Glomerular endothelial cell (primary cell): ENCODE data around the gene KRT35. TPM values are rescaled to one million over a fixed set of nuclear protein-coding genes. Genes with fewer than 3 reads are reported as not detected.

Experiments used
- DNase-seq: peaks from one replicate; pipeline ENCODE4 v3.0.0-alpha.2; 2011; ENCODE audit warnings: low read depth, low spot score; ENCODE audit errors: extremely low read depth
- total RNA-seq: library from RNA; depleted of rRNA; stranded (reverse); fragments of >200 nt; gene quantifications from 2 replicates; pipeline ENCODE4 v1.2.3, GENCODE V29; 2015

The KRT35 gene
- total RNA-seq, 1 donor from 2014 or later = not detected

- no peak for DNase-seq
These were observed 52.2 kb downstream of the KRT35 start for GRCh38 chr17:41428591-41429291.

Other genes with a start within 250 kb of the KRT35 start
- not detected in 2 replicates for gene KRTAP9-3, start 248.7 kb downstream of the KRT35 start, total RNA-seq
- gene KRTAP9-8, start 243.2 kb downstream of the KRT35 start, total RNA-seq = not detected in 2 replicates
- gene KRTAP9-4, start 231.5 kb downstream of the KRT35 start, total RNA-seq = not detected in 2 replicates
- not detected in 2 replicates for gene KRTAP9-9, start 225.8 kb downstream of the KRT35 start, total RNA-seq
- gene KRTAP9-6, start 215.8 kb downstream of the KRT35 start, total RNA-seq = not detected in 2 replicates
- gene KRTAP9-7, start 205.5 kb downstream of the KRT35 start, total RNA-seq = not detected in 2 replicates
- not detected in 2 replicates for gene KRTAP29-1, start 178.3 kb downstream of the KRT35 start, total RNA-seq
- not detected in 2 replicates for gene KRTAP16-1, start 171.8 kb downstream of the KRT35 start, total RNA-seq
- not detected in 2 replicates for gene KRTAP17-1, start 165.4 kb downstream of the KRT35 start, total RNA-seq
- not detected in 2 replicates for gene KRT33A, start 130.3 kb downstream of the KRT35 start, total RNA-seq
- not detected in 2 replicates for gene KRT33B, start 111.3 kb downstream of the KRT35 start, total RNA-seq
- gene KRT34, start 98.8 kb downstream of the KRT35 start, total RNA-seq = 0.35 TPM in 1 of 2 replicates, not detected in the other
- not detected in 2 replicates for gene KRT31, start 83.5 kb downstream of the KRT35 start, total RNA-seq
- gene KRT37, start 56.6 kb downstream of the KRT35 start, total RNA-seq = not detected in 2 replicates
- not detected in 2 replicates for gene KRT38, start 40.2 kb downstream of the KRT35 start, total RNA-seq
- gene KRT32, start 13.8 kb downstream of the KRT35 start, total RNA-seq = not detected in 2 replicates
- gene KRT36, start 8.8 kb upstream of the KRT35 start, total RNA-seq = not detected in 2 replicates
- gene KRT13, start 24.5 kb upstream of the KRT35 start, total RNA-seq = not detected in 2 replicates
- gene KRT15, start 37.7 kb upstream of the KRT35 start, total RNA-seq = 3.4 and 11.4 TPM in 2 replicates
- 23.7 and 211 TPM in 2 replicates for gene KRT19, start 47.2 kb upstream of the KRT35 start, total RNA-seq
- gene KRT9, start 90.9 kb upstream of the KRT35 start, total RNA-seq = not detected in 2 replicates
- not detected in 2 replicates for gene KRT14, start 105.7 kb upstream of the KRT35 start, total RNA-seq
- not detected in 2 replicates for gene KRT16, start 131.6 kb upstream of the KRT35 start, total RNA-seq
- 2.7 TPM in 1 of 2 replicates, not detected in the other for gene KRT17, start 143.4 kb upstream of the KRT35 start, total RNA-seq
- 229 and 367 TPM in 2 replicates for gene EIF1, start 207.7 kb upstream of the KRT35 start, total RNA-seq
- not detected in 2 replicates for gene GAST, start 231.2 kb upstream of the KRT35 start, total RNA-seq